OCI-LY1 (cell line): ENCODE results near the gene SSTR5.

Source experiments
- H2AFZ ChIP-seq: fragments of 200-600 bp; sonication (generic), shearing (Covaris generic); 2 replicates; pipeline ENCODE4 v1.6.0; 2014; ENCODE audit warnings: antibody characterized with exemption, mild to moderate bottlenecking, low read length
- H3F3A ChIP-seq: fragments of 200-600 bp; sonication (generic), shearing (Covaris generic); 2 replicates; pipeline ENCODE4 v1.6.0; 2014; ENCODE audit warnings: mild to moderate bottlenecking, antibody characterized with exemption, low read length, moderate library complexity; ENCODE audit not compliant: insufficient read depth
- H3K27ac ChIP-seq: fragments of 200-600 bp; sonication (generic); 2 replicates; pipeline ENCODE4 v1.5.1; 2014; ENCODE audit warnings: low read length, mixed run types, mild to moderate bottlenecking, low read depth; ENCODE audit not compliant: poor library complexity, severe bottlenecking
- H3K27me3 ChIP-seq: fragments of 200-600 bp; sonication (generic); 2 replicates; pipeline ENCODE4 v1.6.0; 2014; ENCODE audit warnings: antibody characterized with exemption, mild to moderate bottlenecking, low read length, moderate library complexity; ENCODE audit not compliant: insufficient read depth
- H3K36me3 ChIP-seq: fragments of 200-600 bp; sonication (generic); 2 replicates; pipeline ENCODE4 v1.6.1; 2014; ENCODE audit warnings: mild to moderate bottlenecking, antibody characterized with exemption, low read length, moderate library complexity, mixed read lengths; ENCODE audit not compliant: insufficient read depth
- H3K4me1 ChIP-seq: fragments of 200-600 bp; sonication (generic); 2 replicates; pipeline ENCODE4 v1.5.1; 2014; ENCODE audit warnings: mild to moderate bottlenecking, low read length, moderate library complexity; ENCODE audit not compliant: insufficient read depth, severe bottlenecking
- H3K4me2 ChIP-seq: fragments of 200-600 bp; sonication (generic), shearing (Covaris generic); 2 replicates; pipeline ENCODE4 v1.6.1; 2014; ENCODE audit warnings: low read length
- H3K4me3 ChIP-seq: fragments of 200-600 bp; sonication (generic); 2 replicates; pipeline ENCODE4 v1.5.1; 2014; ENCODE audit warnings: low read length, low read depth, mild to moderate bottlenecking, mixed read lengths; ENCODE audit not compliant: poor library complexity, severe bottlenecking
- H3K79me2 ChIP-seq: fragments of 200-600 bp; shearing (Covaris generic); 2 replicates; pipeline ENCODE4 v1.6.1; 2016; ENCODE audit warnings: mixed run types, low read length, mixed read lengths; ENCODE audit not compliant: insufficient read depth
- H3K9ac ChIP-seq: fragments of 200-600 bp; sonication (generic), shearing (Covaris generic); 2 replicates; pipeline ENCODE4 v1.6.1; 2014; ENCODE audit warnings: mild to moderate bottlenecking, low read length, mixed read lengths
- H3K9me2 ChIP-seq: fragments of 200-600 bp; sonication (generic), shearing (Covaris generic); 2 replicates; pipeline ENCODE4 v1.6.1; 2014; ENCODE audit warnings: low read depth, mild to moderate bottlenecking, low read length, mixed read lengths
- H3K9me3 ChIP-seq: fragments of 200-600 bp; shearing (Covaris generic); 2 replicates; pipeline ENCODE4 v1.6.1; 2014; ENCODE audit warnings: low read length, mixed read lengths
- H4K20me1 ChIP-seq: fragments of 200-600 bp; sonication (generic), shearing (Covaris generic); 2 replicates; pipeline ENCODE4 v1.6.0; 2016; ENCODE audit warnings: mild to moderate bottlenecking, low read length; ENCODE audit not compliant: insufficient read depth
- CTCF ChIP-seq: fragments of 200-600 bp; sonication (generic), shearing (Covaris generic); IDR thresholded peaks from 2 replicates; pipeline ENCODE4 v1.5.1; 2017; ENCODE audit warnings: mild to moderate bottlenecking, antibody characterized with exemption, low read length, moderate library complexity, mixed read lengths
- EZH2 ChIP-seq: fragments of 200-600 bp; sonication (generic), shearing (Covaris generic); IDR thresholded peaks from 2 replicates; pipeline ENCODE4 v1.8.0; 2017; ENCODE audit warnings: borderline replicate concordance, mixed run types, mild to moderate bottlenecking, antibody characterized with exemption, low read length, moderate library complexity, mixed read lengths

SSTR5 gene

GRCh38 chr16:1117176-1117900 is 44.8 kb downstream of the SSTR5 start:
- H3K9me2 ChIP-seq = no peaks in the 10 kb centered on the region
- no peaks in the 10 kb centered on the region for H3K9me3 ChIP-seq
- no peak overlapping the region for H3K9ac ChIP-seq
- no peaks in the 10 kb centered on the region for H3K4me1 ChIP-seq
- no peak overlapping the region for H2AFZ ChIP-seq
- H4K20me1 ChIP-seq = no peaks in the 10 kb centered on the region
- H3K4me2 ChIP-seq = no peak overlapping the region
- H3K27me3 ChIP-seq = no peaks in the 10 kb centered on the region
- H3K79me2 ChIP-seq = no peaks in the 10 kb centered on the region
- H3F3A ChIP-seq = no peaks in the 10 kb centered on the region
- no peaks in the 10 kb centered on the region for H3K36me3 ChIP-seq
- TF ChIP-seq EZH2 (no peak), CTCF (no peak)
- no peak overlapping the region for H3K4me3 ChIP-seq
- H3K27ac ChIP-seq = no peak overlapping the region

GRCh38 chr16:1117926-1118325 is 45.4 kb downstream of the SSTR5 start:
- Histone ChIP-seq H3K4me2 (no peak overlapping the region), H3K36me3 (no peaks in the 10 kb centered on the region), H3K9ac (no peak overlapping the region), H3F3A (no peaks in the 10 kb centered on the region), H2AFZ (no peak overlapping the region), H3K9me3 (no peaks in the 10 kb centered on the region), H3K4me1 (no peaks in the 10 kb centered on the region), H3K27me3 (no peaks in the 10 kb centered on the region), H3K4me3 (no peak overlapping the region), H3K79me2 (no peaks in the 10 kb centered on the region), H3K27ac (no peak overlapping the region), H3K9me2 (no peaks in the 10 kb centered on the region), H4K20me1 (no peaks in the 10 kb centered on the region)
- no peak for TF ChIP-seq EZH2
- no peak for TF ChIP-seq CTCF

- Histone ChIP-seq H3K9ac (no peak overlapping the region), H3K36me3 (no peaks in the 10 kb centered on the region), H3K9me3 (no peaks in the 10 kb centered on the region), H3K4me2 (no peak overlapping the region), H3K27ac (no peak overlapping the region), H3F3A (no peaks in the 10 kb centered on the region), H4K20me1 (no peaks in the 10 kb centered on the region), H3K9me2 (no peaks in the 10 kb centered on the region), H3K4me1 (no peaks in the 10 kb centered on the region), H3K4me3 (no peak overlapping the region), H3K27me3 (no peaks in the 10 kb centered on the region), H3K79me2 (no peaks in the 10 kb centered on the region), H2AFZ (no peak overlapping the region)
- TF ChIP-seq EZH2 = no peak
- no peak for TF ChIP-seq CTCF
Measured at GRCh38 chr16:1119129-1119528, 46.6 kb downstream of the SSTR5 start.
